Activated T-cell treated with anti-CD3 and anti-CD28 coated beads for 24 hours (primary cell): ENCODE data around the gene TMEM255B.
"Not testable (repeated sequence)": the region's sequence is repeated elsewhere in the genome, so short reads cannot be mapped to it uniquely, and the experiment has no call there.

Experiments
- DNase-seq: peaks from one replicate; pipeline ENCODE4 v3.0.0-alpha.2; 2020; ENCODE audit warnings: low read depth

The TMEM255B gene

DNA sequence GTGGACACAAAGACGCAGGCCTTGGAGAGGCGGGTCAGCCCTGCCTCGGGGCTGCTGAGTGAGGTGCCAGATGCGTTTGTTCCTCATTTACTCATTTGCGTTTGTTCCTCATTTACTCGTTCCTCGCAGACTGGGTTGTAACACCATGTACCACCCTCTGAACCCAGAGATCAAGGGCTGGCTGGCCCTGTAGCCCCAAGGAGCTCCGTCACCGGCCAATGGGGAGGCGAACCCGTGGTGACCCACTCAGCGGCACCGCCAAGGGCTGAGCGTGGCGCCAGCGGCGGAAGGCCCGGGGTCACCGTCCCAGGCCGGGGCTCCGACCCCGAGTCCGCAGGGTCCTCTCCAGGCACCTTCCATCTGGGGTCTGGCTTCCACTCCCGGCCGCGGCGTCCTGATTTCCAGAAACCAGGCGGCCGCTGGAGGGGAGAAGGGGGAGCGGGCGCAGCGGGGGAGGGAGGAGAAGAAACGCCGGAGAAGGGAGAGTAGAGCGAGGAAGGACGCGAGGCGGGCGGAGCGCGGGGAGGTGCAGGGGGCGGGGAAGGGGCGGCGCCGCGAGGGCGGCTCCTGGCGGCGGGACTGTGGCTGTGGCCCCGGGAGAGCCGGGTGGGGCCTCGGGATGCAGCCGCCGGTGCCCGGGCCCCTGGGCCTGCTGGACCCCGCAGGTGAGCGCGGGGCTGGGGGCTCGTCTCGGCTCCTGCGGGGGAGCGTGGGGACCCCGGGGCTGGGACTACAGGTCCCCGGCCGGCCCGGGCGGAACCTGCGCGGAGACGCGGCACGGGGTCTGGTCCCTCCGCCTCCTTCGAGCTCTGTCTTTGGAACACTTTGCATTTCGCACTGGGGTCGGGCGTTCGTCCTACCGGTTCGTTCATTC lies at the start of gene TMEM255B:
TMEM255B (plus strand) TSS at position 576 of the 874 bp plus-strand sequence; CDS start at position 620, 44 bp downstream.
- DNase-seq, result peak; percentile 66

DNA sequence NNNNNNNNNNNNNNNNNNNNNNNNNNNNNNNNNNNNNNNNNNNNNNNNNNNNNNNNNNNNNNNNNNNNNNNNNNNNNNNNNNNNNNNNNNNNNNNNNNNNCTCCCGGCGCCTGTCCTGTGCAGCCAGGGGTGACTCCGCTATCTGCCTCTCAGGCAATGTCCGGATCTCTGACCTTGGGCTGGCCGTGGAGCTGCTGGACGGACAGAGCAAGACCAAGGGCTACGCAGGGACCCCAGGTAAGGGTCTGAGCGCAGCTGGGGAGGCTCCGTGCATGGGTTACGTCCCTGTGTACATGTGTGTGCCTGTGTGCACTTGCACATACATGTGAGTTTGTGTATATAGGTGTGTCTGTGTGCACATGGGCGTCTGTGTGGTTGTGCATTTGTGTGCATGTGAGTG lies 36.1 kb upstream of the TMEM255B start:
- DNase-seq, result no peak

DNA sequence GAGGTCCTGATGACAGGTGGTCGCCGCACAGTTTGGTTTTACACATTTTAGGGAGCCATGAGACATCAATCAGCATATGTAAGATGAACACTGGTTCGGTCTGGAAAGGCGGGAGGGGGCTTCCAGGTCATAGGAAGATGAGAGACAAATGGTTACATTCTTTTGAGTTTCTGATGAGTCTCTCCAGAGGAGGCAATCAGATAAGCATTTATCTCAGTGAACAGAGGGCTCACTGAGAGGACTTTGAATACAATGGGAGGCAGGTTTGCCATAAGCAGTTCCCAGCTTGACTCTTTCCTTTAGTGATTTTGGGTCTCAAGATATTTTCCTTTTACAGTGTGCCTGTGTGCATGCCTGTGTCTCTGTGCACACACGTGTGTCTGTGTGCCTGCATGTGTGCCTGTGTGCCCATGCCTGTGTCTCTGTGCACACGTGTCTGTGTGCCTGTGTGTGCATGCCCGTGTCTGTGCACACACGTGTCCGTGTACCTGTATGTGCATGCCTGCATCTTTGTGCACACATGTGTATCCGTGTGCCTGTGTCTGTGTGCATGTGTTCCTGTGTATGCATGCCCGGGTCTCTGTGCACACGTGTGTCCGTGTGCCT lies 35.5 kb upstream of the TMEM255B start:
- no peak for DNase-seq

DNA sequence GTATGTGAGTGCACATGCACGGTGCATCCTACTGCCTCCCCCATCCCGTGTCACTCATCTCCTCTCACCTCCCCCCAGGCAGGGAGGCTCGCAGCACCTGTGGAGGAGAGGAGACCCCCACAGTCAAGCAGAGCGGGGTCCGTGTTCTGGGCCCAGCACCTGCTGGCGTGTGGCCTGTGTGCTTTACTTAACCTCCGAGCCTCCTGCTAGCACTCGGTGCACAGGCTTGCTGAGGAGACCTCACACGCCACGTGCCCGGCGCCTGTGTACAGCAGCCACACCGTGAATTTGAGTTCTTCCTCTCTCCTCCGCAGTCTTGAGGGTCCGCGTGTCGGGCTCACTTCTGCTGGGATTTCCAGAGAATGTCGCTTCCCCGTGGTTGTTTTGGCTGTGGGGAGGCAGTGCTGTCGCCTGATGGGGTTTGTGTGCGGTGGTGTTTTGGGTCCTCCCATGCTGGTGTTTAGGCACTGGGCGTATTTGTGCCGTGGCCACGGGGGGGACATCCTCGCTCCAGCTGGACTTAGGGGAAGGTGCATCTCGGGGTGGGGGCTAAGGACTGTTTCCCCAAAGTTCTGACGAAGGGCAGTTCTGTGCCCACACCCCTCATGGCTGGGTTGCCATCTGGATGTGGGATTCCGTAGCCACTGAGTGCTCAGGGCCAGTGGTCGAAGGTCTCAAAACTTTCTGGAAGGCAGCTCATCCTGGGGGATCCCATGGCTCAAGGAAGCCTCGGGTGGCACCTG lies 34.8 kb upstream of the TMEM255B start:
- DNase-seq, result no peak

DNA sequence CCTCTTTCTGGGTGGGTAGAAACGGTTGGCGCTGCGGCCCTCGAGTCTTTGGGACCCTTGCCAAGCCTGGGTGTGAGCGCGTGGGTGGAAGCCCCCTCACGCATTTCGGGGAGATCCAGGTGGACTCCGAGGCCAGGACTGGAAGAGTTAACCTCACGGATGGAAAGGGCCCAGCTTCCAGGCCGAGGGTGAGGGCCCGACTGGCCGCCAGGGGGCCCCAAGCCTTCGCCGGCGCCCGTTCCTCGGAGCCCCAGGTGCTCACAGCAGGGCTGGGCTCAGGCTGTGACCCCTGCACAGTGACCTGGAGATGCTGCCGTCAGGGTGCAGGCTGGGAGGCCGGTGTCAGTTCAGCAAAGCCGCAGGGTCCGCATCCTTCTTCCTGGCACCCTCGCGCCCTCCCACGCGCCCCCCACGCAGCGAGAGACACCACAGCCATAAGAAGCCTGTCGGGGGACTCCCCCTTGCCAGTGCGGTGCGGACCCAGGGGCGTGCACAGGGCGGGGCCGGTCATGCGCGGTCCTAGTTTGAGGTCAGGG lies 34.2 kb upstream of the TMEM255B start:
- DNase-seq, result peak; percentile 82

DNA sequence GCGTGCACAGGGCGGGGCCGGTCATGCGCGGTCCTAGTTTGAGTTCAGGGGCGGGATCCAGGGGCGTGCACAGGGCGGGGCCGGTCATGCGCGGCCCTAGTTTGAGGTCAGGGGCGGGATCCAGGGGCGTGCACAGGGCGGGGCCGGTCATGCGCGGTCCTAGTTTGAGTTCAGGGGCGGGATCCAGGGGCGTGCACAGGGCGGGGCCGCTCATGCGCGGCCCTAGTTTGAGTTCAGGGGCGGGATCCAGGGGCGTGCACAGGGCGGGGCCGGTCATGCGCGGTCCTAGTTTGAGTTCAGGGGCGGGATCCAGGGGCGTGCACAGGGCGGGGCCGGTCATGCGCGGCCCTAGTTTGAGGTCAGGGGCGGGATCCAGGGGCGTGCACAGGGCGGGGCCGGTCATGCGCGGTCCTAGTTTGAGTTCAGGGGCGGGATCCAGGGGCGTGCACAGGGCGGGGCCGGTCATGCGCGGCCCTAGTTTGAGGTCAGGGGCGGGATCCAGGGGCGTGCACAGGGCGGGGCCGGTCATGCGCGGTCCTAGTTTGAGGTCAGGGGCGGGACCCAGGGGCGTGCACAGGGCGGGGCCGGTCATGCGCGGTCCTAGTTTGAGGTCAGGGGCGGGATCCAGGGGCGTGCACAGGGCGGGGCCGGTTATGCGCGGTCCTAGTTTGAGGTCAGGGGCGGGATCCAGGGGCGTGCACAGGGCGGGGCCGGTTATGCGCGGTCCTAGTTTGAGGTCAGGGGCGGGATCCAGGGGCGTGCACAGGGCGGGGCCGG lies 33.5 kb upstream of the TMEM255B start:
- peak; percentile 39 for DNase-seq

DNA sequence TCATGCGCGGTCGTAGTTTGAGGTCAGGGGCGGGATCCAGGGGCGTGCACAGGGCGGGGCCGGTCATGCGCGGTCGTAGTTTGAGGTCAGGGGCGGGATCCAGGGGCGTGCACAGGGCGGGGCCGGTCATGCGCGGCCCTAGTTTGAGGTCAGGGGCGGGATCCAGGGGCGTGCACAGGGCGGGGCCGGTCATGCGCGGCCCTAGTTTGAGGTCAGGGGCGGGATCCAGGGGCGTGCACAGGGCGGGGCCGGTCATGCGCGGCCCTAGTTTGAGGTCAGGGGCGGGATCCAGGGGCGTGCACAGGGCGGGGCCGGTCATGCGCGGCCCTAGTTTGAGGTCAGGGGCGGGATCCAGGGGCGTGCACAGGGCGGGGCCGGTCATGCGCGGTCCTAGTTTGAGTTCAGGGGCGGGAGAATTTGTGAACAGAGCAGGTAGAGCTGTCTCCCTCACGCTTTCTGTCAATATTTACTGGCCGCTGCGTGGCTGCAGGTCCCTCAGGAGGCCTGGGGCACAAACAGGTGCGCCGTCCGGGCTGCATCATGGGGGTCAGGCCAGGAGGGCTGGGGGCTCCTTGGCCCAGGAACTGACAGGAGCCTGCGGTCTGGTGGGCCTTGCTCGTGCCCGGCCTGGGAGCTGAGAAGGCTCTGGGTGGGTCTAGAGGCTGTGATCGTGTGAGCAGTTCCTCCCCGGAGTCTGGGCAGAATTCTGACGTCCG lies 32.8 kb upstream of the TMEM255B start:
- DNase-seq, result not testable (repeated sequence)

DNA sequence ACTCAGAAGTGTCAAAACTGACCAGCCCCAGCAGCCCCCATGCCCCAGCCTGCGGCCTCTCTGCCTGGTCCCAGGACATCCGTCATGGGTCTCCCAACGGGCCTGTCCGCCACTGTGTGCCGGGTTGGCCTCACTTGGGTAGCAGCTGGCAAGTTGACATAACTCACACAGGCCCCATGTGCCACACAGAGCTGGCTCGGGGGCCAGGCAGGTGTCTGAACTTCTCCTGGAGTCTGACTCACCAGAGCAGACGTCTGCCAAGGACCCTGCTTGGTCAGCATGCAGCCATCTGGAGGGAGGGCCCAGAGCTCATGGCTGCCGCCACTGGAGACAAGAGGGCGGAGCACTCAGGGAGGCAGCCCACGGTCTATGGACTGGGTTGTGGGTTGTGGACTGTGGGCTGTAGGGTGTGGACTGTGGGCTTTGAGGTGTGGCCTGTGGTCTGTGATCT lies 32.0 kb upstream of the TMEM255B start:
- DNase-seq, result no peak

DNA sequence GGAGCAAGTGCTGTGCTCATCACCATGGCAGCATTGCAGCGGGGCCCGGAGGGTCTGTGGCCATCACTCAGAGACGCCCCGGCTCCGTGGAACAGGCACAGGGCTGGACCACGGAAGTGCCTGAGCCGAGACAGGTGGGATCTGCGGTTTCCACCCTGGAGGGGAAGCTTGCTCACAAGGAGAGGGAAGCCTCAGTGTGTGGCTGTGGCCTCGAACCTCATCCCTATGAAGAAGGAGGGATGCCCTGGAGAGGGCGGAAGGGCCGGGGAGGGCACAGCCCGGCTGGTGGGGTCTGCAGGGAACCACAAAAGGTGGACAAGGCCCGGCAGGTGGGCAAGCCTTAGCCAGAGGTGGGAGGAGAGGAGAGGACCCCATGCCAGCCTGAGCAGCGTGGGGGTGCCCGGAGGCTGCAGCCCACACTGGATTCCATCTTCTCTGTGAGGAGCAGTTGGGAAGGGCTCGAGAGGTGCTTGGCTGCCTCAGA lies 30.4 kb upstream of the TMEM255B start:
- no peak for DNase-seq

DNA sequence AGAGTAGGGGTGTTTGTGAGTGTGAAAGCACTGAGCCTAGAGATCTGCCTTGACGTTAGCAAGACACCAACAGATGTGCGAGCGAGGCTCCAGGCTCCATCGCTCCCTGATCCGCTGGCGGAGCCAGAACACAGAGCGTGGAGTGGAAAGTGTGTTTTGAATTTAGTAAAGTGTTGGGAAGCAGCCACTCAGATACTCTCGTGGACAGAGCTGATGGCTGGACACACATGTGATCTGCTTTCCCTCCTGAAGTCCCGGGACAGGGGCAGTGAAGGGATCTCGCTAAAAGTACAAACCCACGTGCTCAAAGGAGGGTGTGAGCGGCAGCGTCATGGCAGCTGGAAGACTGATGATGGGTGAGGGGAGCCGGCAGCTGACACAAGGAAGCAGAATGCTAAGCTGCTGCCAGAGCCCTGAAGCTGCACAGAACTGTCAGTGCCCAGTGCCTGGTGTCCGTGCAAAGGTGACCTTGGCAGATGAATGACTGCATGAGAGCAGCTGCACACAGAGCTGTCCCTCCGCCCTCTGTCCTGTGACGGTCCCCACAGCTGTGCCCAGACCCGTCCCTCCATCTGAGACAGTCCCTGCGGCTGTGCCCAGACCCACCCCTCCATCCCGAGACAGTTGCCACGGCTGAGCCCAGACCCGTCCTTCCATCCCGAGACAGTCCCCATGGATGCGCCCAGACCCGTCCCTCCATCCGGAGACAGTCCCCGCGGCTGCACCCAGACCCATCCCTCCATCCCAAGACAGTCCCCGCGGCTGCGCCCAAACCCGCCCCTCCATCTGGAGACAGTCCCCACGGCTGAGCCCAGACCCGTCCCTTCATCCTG lies 29.6 kb upstream of the TMEM255B start:
- DNase-seq, result no peak

DNA sequence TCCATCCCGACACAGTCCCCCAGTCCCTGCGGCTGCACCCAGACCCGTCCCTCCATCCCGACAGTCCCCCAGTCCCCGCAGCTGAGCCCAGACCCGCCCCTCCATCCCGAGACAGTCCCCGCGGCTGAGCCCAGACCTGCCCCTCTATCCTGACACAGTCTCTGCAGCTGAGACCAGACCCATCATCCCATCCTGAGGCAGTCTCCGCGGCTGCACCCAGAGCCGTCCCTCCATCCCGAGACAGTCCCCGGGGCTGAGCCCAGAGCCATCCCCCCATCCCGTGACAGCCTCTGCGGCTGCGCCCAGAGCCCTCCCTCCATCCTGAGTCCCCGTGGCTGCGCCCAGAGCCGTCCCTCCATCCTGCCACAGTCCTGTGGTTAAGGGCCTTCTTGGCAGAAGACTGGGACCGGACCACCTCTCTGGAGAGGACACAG lies 28.8 kb upstream of the TMEM255B start:
- no peak for DNase-seq

DNA sequence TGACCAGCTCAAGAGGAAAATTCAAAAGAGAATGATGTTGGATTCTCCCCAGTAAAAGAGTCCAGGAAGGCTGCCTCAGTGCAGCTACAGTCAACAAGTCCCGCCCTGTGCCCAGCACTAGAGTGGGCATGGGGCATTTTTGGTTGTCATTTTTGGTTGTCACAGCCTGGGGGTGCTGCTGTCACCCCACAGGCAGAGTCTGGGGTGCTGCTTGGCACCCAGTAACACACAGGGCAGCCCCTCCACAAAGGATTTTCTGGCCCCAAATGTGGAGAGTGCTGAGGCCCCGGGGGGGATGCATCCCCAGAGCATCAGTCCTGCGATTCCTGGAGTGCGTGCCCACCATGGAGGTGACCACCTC lies 28.2 kb upstream of the TMEM255B start:
- no peak for DNase-seq

DNA sequence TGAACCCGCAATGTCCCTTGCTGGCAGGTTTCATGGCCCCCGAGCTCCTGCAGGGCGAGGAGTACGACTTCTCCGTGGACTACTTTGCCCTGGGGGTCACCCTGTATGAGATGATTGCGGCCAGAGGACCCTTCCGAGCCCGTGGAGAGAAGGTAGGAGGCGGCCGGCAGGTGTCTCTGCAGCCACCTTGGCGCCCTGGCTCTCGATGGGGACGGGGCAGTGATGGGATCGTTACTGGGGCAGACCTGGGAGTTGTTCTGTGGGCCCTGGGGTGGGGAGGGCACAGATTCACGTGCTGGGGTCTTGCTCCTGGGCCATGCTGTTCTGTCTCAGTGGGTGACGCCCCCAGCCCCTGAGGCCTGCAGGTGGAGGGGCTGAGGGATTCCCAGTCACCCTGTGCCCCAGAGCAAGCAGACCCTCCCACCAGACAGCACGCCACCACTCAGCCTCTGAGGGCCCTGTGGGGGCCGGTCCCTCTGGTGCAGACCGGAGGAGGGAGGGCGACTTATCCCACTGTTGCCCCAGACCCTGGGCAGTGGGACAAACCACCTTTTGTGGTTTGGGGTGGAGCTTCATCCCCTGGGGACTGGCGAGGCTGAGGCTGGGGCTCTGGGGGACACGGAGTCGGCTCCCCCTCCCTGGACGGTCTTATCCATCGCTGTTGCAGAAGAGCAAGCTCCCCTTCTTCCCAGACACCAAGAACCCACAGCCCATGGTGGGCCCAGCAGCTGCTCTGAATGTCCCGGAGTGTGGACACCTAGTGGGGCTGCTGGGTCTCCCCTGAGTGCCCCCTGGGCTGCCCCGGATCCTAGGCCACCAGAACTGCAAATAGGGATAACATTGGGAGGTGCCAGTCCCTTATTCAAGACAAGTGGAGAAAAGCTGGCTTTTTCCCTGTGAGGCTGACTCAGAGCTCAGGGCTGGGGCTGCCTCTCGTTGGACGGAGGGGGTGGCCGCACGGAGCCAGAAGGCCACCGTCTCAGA lies 27.5 kb upstream of the TMEM255B start:
- no peak for DNase-seq

DNA sequence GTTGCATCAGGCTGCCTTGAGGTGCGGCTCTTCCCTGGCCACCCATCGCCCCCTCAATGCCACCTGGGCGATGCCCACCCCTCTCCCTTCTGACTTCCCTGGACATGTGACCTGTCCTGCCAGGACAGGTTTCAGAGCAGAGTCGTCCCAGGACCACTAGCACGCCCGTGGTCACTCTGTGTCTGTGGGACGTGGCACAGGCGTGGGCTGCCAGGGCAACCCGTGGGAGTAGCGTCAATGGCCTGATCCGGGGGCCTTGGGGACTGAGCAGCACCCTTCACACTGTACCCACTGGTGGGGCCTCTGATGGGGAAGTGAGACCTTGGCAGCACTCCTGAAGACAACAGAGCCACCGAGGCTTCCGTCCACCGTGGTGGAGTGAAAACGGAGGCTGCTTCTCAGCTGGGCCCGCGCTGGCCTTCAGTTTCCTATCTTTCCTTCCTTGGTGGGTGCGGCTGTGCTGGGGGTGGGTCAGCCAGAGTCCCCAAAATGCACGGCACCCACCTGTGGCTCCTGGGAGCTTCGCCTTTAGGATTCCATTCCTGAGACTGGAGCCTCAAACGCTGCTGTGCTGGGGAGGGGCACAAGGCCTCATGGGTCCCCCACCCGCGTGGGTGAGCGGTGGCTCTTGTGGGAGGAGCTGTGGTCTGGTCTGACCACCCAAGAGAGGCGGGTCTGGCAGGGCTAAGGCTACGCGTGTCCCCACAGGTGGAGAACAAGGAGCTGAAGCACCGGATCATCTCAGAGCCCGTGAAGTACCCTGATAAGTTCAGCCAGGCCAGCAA lies 26.7 kb upstream of the TMEM255B start:
- no peak for DNase-seq

DNA sequence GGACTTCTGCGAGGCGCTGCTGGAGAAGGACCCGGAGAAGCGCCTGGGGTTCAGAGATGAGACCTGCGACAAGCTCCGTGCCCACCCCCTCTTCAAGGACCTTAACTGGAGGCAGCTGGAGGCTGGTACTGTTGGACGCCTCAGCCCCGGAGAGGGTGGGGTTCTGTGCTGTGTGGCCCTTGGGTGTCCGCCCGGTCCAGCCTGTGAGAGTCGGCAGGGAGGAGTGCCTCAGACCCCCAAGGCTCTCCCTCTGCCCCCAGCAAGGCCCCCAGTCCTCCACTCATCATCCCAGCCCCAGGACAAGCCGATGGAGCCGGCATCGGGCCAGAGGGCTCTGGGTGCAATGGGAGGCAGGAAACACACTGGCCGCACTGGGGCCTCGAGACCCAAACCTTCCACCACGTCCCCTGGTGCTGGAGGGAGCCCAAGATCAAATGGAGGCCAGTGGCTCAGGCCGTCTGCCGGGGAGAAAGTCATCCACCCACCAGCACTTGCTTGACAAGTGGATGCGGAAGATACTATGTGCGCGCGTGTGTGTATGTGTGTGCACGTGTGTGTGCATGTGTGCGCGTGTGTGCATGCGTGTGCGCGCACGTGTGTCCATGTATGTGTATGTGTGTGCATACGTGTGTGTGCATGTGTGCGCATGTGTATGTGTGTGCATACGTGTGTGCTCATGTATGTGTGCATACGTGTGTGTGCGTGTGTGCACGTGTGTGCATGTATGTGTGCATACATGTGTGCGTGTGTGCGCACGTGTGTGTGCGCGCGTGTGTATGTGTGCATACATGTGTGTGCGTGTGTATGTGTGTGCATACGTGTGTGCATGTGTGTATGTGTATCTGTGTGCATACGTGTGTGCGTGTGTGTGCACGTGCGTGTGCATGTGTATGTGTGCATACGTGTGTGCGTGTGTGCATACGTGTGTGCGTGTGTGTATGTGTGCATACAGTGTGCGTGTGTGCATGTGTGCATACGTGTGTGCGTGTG lies 25.8 kb upstream of the TMEM255B start:
- no peak for DNase-seq

DNA sequence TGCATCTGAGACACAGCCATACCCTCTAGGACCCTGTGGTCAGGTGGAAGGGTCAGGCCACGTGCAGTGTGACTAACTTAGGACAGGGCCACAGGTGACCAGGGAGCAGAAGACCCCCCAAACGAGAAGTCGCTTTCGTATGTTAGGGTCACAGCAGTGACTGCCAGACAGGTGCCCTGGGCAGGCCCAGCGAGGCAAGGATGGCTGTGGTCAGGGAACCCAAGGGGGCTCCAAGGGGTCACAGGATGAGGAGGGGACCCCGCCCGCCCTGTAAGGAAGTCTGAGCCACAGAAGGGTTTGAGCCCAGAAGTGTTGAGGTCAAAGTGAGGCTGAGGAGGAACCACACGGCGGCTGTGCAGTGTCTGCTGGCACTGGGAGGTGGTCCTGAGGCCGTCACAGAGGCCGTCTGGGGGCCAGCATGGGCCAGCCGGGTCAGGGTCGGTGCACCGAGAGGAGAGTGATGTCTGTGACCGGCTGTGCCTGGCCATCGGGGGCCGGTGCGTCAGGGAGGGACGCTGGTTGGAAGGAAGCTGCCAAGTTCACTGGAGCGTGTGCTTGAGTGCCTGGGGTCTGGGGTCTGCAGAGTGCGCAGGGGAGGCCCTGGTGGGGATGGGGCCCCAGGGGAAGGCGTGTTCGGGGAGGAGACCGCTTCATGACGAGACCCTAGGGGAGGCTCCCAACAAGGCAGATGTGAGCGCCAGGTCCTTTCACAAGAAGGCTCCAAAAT lies 24.8 kb upstream of the TMEM255B start:
- no peak for DNase-seq
